Common myeloid progenitor, CD34-positive (primary cell): ENCODE results near the gene FMNL2.

ENCODE experiments used
- CTCF ChIA-PET: fragments of 350-600 bp; sonication (Branson Sonifier 250); formaldehyde crosslinking; loops from one replicate; lab custom pipeline; 2021; ENCODE audit warnings: antibody characterized with exemption; lab: Charles Lee
- POLR2A ChIA-PET: fragments of 350-600 bp; sonication (Branson Sonifier 250); formaldehyde crosslinking; loops from one replicate; lab custom pipeline; 2021; ENCODE audit warnings: antibody characterized with exemption; lab: Charles Lee
- DNase-seq, 3 donors: peaks; one replicate each; pipeline versions ENCODE4 v3.0.0 to v3.0.0-alpha.2; 2013
- H3K27ac ChIP-seq, 2 experiments: 1 replicate in 1 of 2; 2 replicates in 1 of 2; pipeline ENCODE4 v1.7.0; 2013; ENCODE audit warnings: inconsistent platforms in 2 of 2, low read length in 2 of 2, mild to moderate bottlenecking in 2 of 2, low read depth in 1 of 2, moderate library complexity in 1 of 2; ENCODE audit not compliant: severe bottlenecking in 2 of 2, insufficient read depth in 1 of 2, poor library complexity in 1 of 2
- H3K27me3 ChIP-seq, 5 experiments: replicated peaks in 2 of 5; 1 replicate in 3 of 5; 2 replicates in 2 of 5; pipeline versions ENCODE4 v1.6.1 to v1.7.0; 2013; ENCODE audit warnings: low read length in 4 of 5, mild to moderate bottlenecking in 2 of 5, moderate library complexity in 2 of 5, inconsistent platforms in 1 of 5; ENCODE audit not compliant: insufficient read depth in 5 of 5, control insufficient read depth in 4 of 5
- H3K36me3 ChIP-seq, 4 experiments: 1 replicate in 2 of 4; 2 replicates in 2 of 4; pipeline versions ENCODE4 v1.6.1 to v1.7.0; 2013; ENCODE audit warnings: low read length in 3 of 4, control low read depth in 1 of 4, mild to moderate bottlenecking in 1 of 4; ENCODE audit not compliant: control insufficient read depth in 4 of 4, insufficient read depth in 4 of 4
- H3K4me1 ChIP-seq, 4 experiments: 1 replicate in 3 of 4; 2 replicates in 1 of 4; pipeline versions ENCODE4 v1.6.1 to v1.7.1; 2013; ENCODE audit warnings: low read length in 3 of 4, mild to moderate bottlenecking in 3 of 4, control low read depth in 1 of 4, inconsistent platforms in 1 of 4, moderate library complexity in 1 of 4; ENCODE audit not compliant: control insufficient read depth in 4 of 4, insufficient read depth in 4 of 4; ENCODE audit errors: control extremely low read depth in 1 of 4
- H3K4me3 ChIP-seq, 7 experiments: 1 replicate in 4 of 7; 2 replicates in 3 of 7; pipeline versions ENCODE4 v1.5.1 to v1.7.0; 2013; ENCODE audit warnings: mild to moderate bottlenecking in 7 of 7, low read length in 6 of 7, moderate library complexity in 6 of 7, inconsistent platforms in 2 of 7, low read depth in 2 of 7, control low read depth in 1 of 7; ENCODE audit not compliant: insufficient read depth in 4 of 7, control insufficient read depth in 1 of 7; ENCODE audit errors: extremely low read depth in 1 of 7
- H3K9me3 ChIP-seq, 5 experiments: 1 replicate in 4 of 5; 2 replicates in 1 of 5; pipeline versions ENCODE4 v1.6.1 to v1.7.1; 2013; ENCODE audit warnings: low read length in 4 of 5, mild to moderate bottlenecking in 2 of 5, inconsistent platforms in 1 of 5, low read depth in 1 of 5, moderate library complexity in 1 of 5; ENCODE audit not compliant: control insufficient read depth in 4 of 5, insufficient read depth in 2 of 5; ENCODE audit errors: control extremely low read depth in 1 of 5
- WGBS: methylation state at CpG from one replicate; pipeline ENCODE4 v1.1.5; 2013; ENCODE audit not compliant: insufficient coverage; 5-methylcytosine and 5-hydroxymethylcytosine counted together

FMNL2 gene

GRCh38 chr2:152548996-152549395 is 214.0 kb downstream of the FMNL2 start:
- no peaks in the 10 kb centered on the region for H3K27me3 ChIP-seq
- CTCF ChIA-PET: no interaction called here
- POLR2A ChIA-PET: no interaction called here
- no peaks in the 10 kb centered on the region for H3K36me3 ChIP-seq
- no peaks in the 10 kb centered on the region for H3K9me3 ChIP-seq
- 100% methylated on average over 3 of the region's 3 CpGs for WGBS
- no peaks in the 10 kb centered on the region for H3K4me1 ChIP-seq
- no peak overlapping the region for H3K27ac ChIP-seq
- no peak for DNase-seq
- no peak overlapping the region for H3K4me3 ChIP-seq

DNA sequence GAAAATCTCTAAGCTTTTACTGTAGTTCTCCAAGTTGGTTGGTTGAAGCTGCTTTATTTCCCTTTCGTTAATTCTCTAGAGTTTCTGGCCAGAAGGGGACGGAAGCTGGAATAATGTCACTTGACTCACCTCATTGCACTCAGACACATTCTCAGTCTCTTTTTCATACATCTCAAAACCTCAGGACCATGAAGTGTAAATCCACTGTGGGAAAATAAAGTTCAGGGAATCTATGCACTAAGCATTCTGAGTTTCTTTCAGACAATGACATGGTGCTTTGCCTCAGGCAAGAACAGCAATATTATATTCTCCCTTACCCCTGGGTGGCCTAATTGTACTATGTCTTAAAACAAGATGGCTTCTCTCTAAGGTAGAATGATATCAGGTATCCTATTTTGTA is 214.4 kb downstream of the FMNL2 start:
- no CpG with 5 or more reads among the region's 2 CpGs for WGBS
- no peak overlapping the region for H3K4me3 ChIP-seq
- H3K4me1 ChIP-seq: no peaks in the 10 kb centered on the region
- no peak overlapping the region for H3K27ac ChIP-seq
- H3K9me3 ChIP-seq: no peaks in the 10 kb centered on the region
- H3K27me3 ChIP-seq: no peaks in the 10 kb centered on the region
- H3K36me3 ChIP-seq: no peaks in the 10 kb centered on the region
- ChIA-PET CTCF (no interaction called here), POLR2A (no interaction called here)
- no peak for DNase-seq

DNA sequence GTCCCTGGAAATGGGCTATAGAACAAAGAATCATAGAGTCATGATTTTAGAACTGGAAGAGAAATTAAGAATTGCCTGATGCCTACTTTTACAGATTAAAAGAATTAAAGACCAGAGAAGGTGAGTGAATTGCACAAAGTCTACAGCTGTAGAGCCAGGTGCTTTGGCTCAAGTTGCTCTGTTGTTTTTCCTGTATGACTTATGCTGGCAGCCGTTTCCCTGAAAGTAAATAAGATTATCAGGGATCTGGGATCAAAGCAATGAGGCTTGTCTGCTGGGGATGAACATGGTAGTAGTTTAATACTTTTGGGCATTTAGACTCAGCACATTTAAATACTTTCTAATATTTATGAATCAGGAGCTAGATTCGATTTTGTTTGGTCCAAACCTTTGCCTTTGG is 215.4 kb downstream of the FMNL2 start:
- H3K27ac ChIP-seq: no peak overlapping the region
- no peaks in the 10 kb centered on the region for H3K36me3 ChIP-seq
- ChIA-PET POLR2A (no interaction called here), CTCF (no interaction called here)
- H3K27me3 ChIP-seq: no peaks in the 10 kb centered on the region
- H3K4me3 ChIP-seq: no peak overlapping the region
- DNase-seq: no peak
- no peaks in the 10 kb centered on the region for H3K4me1 ChIP-seq
- no CpG with 5 or more reads among the region's 2 CpGs for WGBS
- no peaks in the 10 kb centered on the region for H3K9me3 ChIP-seq

DNA sequence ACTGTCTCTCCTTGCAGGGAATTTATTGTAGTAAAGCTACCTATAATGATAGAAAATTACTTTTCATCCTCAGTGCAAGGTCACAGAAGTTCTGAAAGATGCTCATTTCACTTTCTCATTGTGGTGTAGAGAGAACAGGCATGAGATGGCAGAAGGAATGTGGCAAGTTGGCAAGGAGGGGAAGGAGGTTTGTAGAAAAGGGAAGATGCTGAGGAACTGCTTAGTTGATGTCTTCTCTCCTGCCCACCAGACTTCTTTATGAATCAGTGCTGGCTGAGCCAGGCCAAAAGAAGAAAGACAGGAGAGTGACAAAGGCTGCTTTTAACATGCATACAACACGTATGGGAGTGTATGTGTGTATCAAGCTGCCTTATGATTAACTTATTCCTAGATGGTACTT is 217.9 kb downstream of the FMNL2 start:
- ChIA-PET CTCF (interaction anchor here (5.5 kb wide), 1 partner anchor 74 kb away, joined by 18 read pairs; no protein-coding TSS in a partner anchor), POLR2A (no interaction called here)
- Histone ChIP-seq H3K4me1 (no peaks in the 10 kb centered on the region), H3K27ac (no peak overlapping the region), H3K27me3 (no peaks in the 10 kb centered on the region), H3K4me3 (no peak overlapping the region), H3K36me3 (no peaks in the 10 kb centered on the region), H3K9me3 (no peaks in the 10 kb centered on the region)
- WGBS: no CpG with 5 or more reads among the region's 1 CpG
- peak in 2 of 3 donors; percentile 10 to 11 for DNase-seq

DNA sequence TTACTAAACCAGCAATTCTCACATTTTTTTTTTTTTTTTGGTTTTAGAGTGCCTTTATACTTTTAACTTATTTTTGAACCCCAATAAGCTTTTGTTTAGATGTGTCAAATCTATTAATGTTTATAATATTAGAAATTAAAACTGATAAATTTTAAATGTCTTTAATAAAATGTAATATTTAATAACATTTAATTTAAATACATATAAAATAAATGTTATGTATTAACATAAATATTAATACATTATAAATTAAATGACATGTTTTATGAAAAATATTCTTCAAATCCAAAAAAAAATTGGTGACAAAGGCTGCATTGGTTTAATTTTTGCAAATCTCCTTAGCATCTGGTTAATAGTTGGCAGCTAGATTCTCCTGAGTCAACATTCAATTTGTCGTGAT is 218.5 kb downstream of the FMNL2 start:
- Histone ChIP-seq H3K36me3 (no peaks in the 10 kb centered on the region), H3K27me3 (no peaks in the 10 kb centered on the region), H3K4me3 (no peak overlapping the region), H3K27ac (no peak overlapping the region), H3K4me1 (no peaks in the 10 kb centered on the region), H3K9me3 (no peaks in the 10 kb centered on the region)
- no peak for DNase-seq
- POLR2A ChIA-PET: no interaction called here
- CTCF ChIA-PET: interaction anchor here (0.7 to 5.5 kb wide), 4 partner anchors 10 to 557 kb away, joined by 3 to 18 read pairs (median 4); no protein-coding TSS in a partner anchor
- WGBS: 100% methylated on average over 1 of the region's 1 CpG

GRCh38 chr2:152555048-152555447 is 220.1 kb downstream of the FMNL2 start:
- POLR2A ChIA-PET: interaction anchor here (0.8 kb wide), 1 partner anchor 107 kb away, joined by 3 read pairs; no protein-coding TSS in a partner anchor
- Histone ChIP-seq H3K27me3 (no peaks in the 10 kb centered on the region), H3K4me1 (no peaks in the 10 kb centered on the region), H3K4me3 (no peak overlapping the region), H3K36me3 (no peaks in the 10 kb centered on the region), H3K9me3 (no peaks in the 10 kb centered on the region), H3K27ac (no peak overlapping the region)
- WGBS: no CpG with 5 or more reads among the region's 2 CpGs
- CTCF ChIA-PET: interaction anchor here (1.1 to 5.5 kb wide), 4 partner anchors 8 to 518 kb away, joined by 3 to 18 read pairs (median 3); no protein-coding TSS in a partner anchor
- DNase-seq: no peak

- ChIA-PET CTCF (interaction anchor here (0.5 to 5.5 kb wide), 6 partner anchors 11 to 518 kb away, joined by 3 to 18 read pairs (median 3); no protein-coding TSS in a partner anchor), POLR2A (no interaction called here)
- 97% methylated on average over 4 of the region's 5 CpGs for WGBS
- Histone ChIP-seq H3K36me3 (no peaks in the 10 kb centered on the region), H3K9me3 (no peaks in the 10 kb centered on the region), H3K27me3 (no peaks in the 10 kb centered on the region), H3K27ac (no peak overlapping the region), H3K4me1 (no peaks in the 10 kb centered on the region), H3K4me3 (no peak overlapping the region)
- no peak for DNase-seq
Observed at GRCh38 chr2:152556506-152556905, 221.5 kb downstream of the FMNL2 start.
